Transverse colon (tissue), 4 donors: ENCODE measurements around the gene TMEM255B. TPM values are rescaled to one million over a fixed set of nuclear protein-coding genes. Genes with fewer than 3 reads are reported as not detected.
"Not testable (repeated sequence)": the region's sequence is repeated elsewhere in the genome, so short reads cannot be mapped to it uniquely, and the experiment has no call there.

Experiments used
- DNase-seq: peaks from one replicate; pipeline ENCODE4 v3.0.0-alpha.2; 2019
- H3K27ac ChIP-seq, 4 donors: fragments of 200-600 bp; sonication (generic); 2 replicates each; pipeline ENCODE4 v1.5.1; 2016 to 2018; ENCODE audit warnings: inconsistent platforms in 4 of 4
- H3K27me3 ChIP-seq: fragments of 200-600 bp; sonication (generic); 2 replicates; pipeline ENCODE4 v1.5.1; 2017; ENCODE audit warnings: inconsistent platforms
- H3K36me3 ChIP-seq, 4 donors: fragments of 200-600 bp; sonication (generic); 2 replicates each; pipeline ENCODE4 v1.5.1; 2017 to 2019; ENCODE audit warnings: inconsistent platforms in 4 of 4
- H3K4me1 ChIP-seq, 4 donors: fragments of 200-600 bp; sonication (generic); 2 replicates each; pipeline ENCODE4 v1.5.1; 2017 to 2020; ENCODE audit warnings: inconsistent platforms in 4 of 4
- H3K4me3 ChIP-seq, 4 donors: fragments of 200-600 bp; sonication (generic); 1 replicate in 1 of 4; 2 replicates in 3 of 4; pipeline versions ENCODE4 v1.5.1 to v1.6.1; 2017 to 2019; ENCODE audit warnings: inconsistent platforms in 4 of 4
- H3K9me3 ChIP-seq, 2 donors: fragments of 200-600 bp; sonication (generic); 2 replicates each; pipeline ENCODE4 v1.5.1; 2017 to 2019; ENCODE audit warnings: inconsistent platforms in 2 of 2
- EP300 ChIP-seq: sonication (generic); formaldehyde crosslinking; IDR thresholded peaks from one replicate; pipeline ENCODE4 v1.6.1; 2017; ENCODE audit warnings: antibody characterized with exemption, low read depth
- POLR2A ChIP-seq: fragments of 450-650 bp; IDR thresholded peaks from one replicate; pipeline ENCODE4 v1.6.1; 2016; ENCODE audit warnings: antibody characterized with exemption, mild to moderate bottlenecking, moderate library complexity
- POLR2AphosphoS5 ChIP-seq, 3 donors: sonication (generic); formaldehyde crosslinking; IDR thresholded peaks; one replicate each; pipeline ENCODE4 v1.6.1; 2016; ENCODE audit warnings: antibody characterized with exemption in 3 of 3
- WGBS, 2 donors: methylation state at CpG; one replicate each; pipeline ENCODE4 v1.1.5; 2018; ENCODE audit warnings: low coverage in 1 of 2; 5-methylcytosine and 5-hydroxymethylcytosine counted together
- in situ Hi-C, 4 donors: fragments of 200-750 bp; cut with MboI; loops; one replicate each; pipeline versions ENCODE4 v1.15.0 to v1.15.1; 2017; ENCODE audit warnings: low sequenced_read_pairs in 3 of 4, low pct_ligation_motif_present in 1 of 4, low pct_unique_long_range_greater_than_20kb in 1 of 4
- intact Hi-C: fragments of 100-400 bp; cut with DNase I; formaldehyde crosslinking; loops from one replicate; pipeline ENCODE4 v1.15.1; 2023; ENCODE audit warnings: low total_unique reads
- total RNA-seq, 4 donors: library from RNA; depleted of rRNA; stranded (reverse); fragments of >200 nt; gene quantifications; one replicate each; pipeline ENCODE4 v1.1.0, GENCODE V29; 2016
- TF ChIP-seq, protein P1 (sequence below), 5 experiments: fragments of 200-600 bp in 3 of 5; fragments of 450-650 bp in 2 of 5; sonication (generic) in 3 of 5; IDR thresholded peaks; 1 replicate in 2 of 5; 2 replicates in 3 of 5; pipeline ENCODE4 v1.5.1; 2016 to 2017; ENCODE audit warnings: antibody characterized with exemption in 5 of 5, inconsistent platforms in 3 of 5, mild to moderate bottlenecking in 2 of 5, moderate library complexity in 1 of 5

The TMEM255B gene
- total RNA-seq, 4 donors from 2014 or later: 0.79 to 27.7 (median 9.4) TPM

GRCh38 chr13:113825841-113826240 is 66.8 kb downstream of the TMEM255B start:
- Histone ChIP-seq H3K9me3 (no peaks in the 10 kb centered on the region), H3K4me3 (no peak overlapping the region), H3K36me3 (peaks cover 0 to 8% (median 0%) of the 10 kb centered on the region in 4 donors), H3K27ac (no peak overlapping the region), H3K27me3 (no peaks in the 10 kb centered on the region), H3K4me1 (peaks cover 6 to 9% (median 8%) of the 10 kb centered on the region in 4 donors)
- intact Hi-C loops (no loop called here), in situ Hi-C loops (loop anchor here in 1 of 4 donors (10.0 kb wide), 1 partner anchor 119 kb away; no protein-coding TSS in a partner anchor)
- TF ChIP-seq POLR2AphosphoS5 (IDR thresholded peaks at IDR 0.05): no peak
- no peak for TF ChIP-seq POLR2A
- no peak for TF ChIP-seq EP300
- TF ChIP-seq, protein P1, sequence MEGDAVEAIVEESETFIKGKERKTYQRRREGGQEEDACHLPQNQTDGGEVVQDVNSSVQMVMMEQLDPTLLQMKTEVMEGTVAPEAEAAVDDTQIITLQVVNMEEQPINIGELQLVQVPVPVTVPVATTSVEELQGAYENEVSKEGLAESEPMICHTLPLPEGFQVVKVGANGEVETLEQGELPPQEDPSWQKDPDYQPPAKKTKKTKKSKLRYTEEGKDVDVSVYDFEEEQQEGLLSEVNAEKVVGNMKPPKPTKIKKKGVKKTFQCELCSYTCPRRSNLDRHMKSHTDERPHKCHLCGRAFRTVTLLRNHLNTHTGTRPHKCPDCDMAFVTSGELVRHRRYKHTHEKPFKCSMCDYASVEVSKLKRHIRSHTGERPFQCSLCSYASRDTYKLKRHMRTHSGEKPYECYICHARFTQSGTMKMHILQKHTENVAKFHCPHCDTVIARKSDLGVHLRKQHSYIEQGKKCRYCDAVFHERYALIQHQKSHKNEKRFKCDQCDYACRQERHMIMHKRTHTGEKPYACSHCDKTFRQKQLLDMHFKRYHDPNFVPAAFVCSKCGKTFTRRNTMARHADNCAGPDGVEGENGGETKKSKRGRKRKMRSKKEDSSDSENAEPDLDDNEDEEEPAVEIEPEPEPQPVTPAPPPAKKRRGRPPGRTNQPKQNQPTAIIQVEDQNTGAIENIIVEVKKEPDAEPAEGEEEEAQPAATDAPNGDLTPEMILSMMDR (IDR thresholded peaks at IDR 0.05): no peak
- no peak for DNase-seq
- 82% methylated on average over 16 of the region's 16 CpGs; no CpG with 5 or more reads in 1 of the 2 donors for WGBS, 2 donors

GRCh38 chr13:113826446-113826845 is 67.4 kb downstream of the TMEM255B start:
- H3K27me3 ChIP-seq, H3K27ac ChIP-seq, H3K36me3 ChIP-seq, intact Hi-C loops, H3K4me1 ChIP-seq, H3K4me3 ChIP-seq, H3K9me3 ChIP-seq, DNase-seq: not testable (repeated sequence)
- WGBS, 2 donors: 82% methylated on average over 32 of the region's 35 CpGs; no CpG with 5 or more reads in 1 of the 2 donors
- in situ Hi-C loops: loop anchor here in 1 of 4 donors (10.0 kb wide), 1 partner anchor 118 kb away; no protein-coding TSS in a partner anchor

DNA sequence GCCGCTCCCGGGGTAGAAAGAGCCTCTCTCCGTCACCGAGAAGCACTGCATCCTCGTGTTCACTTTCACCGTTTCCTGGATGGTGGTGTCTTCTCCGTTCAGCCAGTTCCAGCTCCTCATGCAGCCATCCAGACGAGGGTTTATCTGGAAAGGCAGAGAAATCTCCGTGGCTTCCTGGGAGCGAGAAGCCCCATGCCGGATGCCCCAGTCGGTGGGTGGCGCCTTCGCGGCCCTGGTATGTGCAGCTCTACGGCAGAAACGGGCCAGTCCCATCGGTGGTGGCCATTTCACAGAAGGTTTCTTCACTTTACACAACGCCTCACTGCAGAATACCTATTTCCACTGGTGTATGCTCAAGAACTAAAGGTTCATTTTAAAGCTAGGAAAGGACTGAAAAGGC is 68.0 kb downstream of the TMEM255B start:
- Histone ChIP-seq H3K4me1 (peaks cover 0 to 1% (median under 1%) of the 10 kb centered on the region in 4 donors), H3K27ac (no peak overlapping the region), H3K4me3 (no peak overlapping the region), H3K36me3 (peaks cover 0 to 8% (median 0%) of the 10 kb centered on the region in 4 donors), H3K27me3 (no peaks in the 10 kb centered on the region), H3K9me3 (no peaks in the 10 kb centered on the region)
- no peak for DNase-seq
- in situ Hi-C loops: loop anchor here in 1 of 4 donors (10.0 kb wide), 1 partner anchor 118 kb away; no protein-coding TSS in a partner anchor
- intact Hi-C loops: no loop called here
- TF ChIP-seq POLR2AphosphoS5 (IDR thresholded peaks at IDR 0.05) (no peak), POLR2A (no peak), EP300 (no peak)
- TF ChIP-seq, protein P1 (IDR thresholded peaks at IDR 0.05): no peak
- 95 to 97% methylated on average over 10 to 19 of the region's 19 CpGs for WGBS, 2 donors

DNA sequence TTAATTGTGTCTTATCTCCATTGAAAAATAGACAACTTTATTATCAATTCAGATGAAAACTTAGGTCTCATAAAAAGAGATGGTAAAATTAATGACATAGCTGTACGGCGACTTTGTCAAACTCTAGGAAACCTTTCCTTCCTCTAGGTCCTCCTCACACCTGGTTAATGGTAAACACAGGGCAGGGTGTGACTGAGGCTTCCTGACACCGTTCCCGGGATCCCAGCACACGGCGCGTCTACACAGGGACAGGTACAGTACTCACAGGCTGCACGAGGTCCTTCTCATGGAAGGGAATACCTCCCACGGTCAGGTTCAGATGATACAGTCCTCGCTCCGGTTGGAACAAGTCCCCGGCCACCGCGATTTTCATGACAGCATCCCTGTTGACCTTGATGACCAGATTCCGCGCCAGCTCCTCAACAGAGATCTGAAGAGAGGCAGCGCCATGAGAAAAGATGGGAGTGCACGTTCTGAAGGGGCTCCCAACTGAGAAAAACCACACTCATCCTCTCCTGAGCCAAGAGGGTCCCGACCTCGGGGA is 69.3 kb downstream of the TMEM255B start:
- Histone ChIP-seq H3K4me3 (no peak overlapping the region), H3K36me3 (peaks cover 0 to 12% (median 0%) of the 10 kb centered on the region in 4 donors), H3K9me3 (no peaks in the 10 kb centered on the region), H3K27me3 (no peaks in the 10 kb centered on the region), H3K4me1 (no peaks in the 10 kb centered on the region), H3K27ac (no peak overlapping the region)
- TF ChIP-seq POLR2AphosphoS5 (IDR thresholded peaks at IDR 0.05) (no peak), EP300 (no peak), POLR2A (no peak)
- TF ChIP-seq, protein P1 (IDR thresholded peaks at IDR 0.05): no peak
- no peak for DNase-seq
- intact Hi-C loops: no loop called here
- in situ Hi-C loops: loop anchor here in 1 of 4 donors (10.0 kb wide), 1 partner anchor 116 kb away; no protein-coding TSS in a partner anchor
- 60 to 96% methylated on average over 1 to 20 of the region's 20 CpGs for WGBS, 2 donors

- H3K27ac ChIP-seq, H3K27me3 ChIP-seq, H3K4me1 ChIP-seq, in situ Hi-C loops, intact Hi-C loops, H3K4me3 ChIP-seq, H3K9me3 ChIP-seq, DNase-seq: not testable (repeated sequence)
- WGBS, 2 donors: 84% methylated on average over 9 of the region's 22 CpGs; no CpG with 5 or more reads in 1 of the 2 donors
- peaks cover 0 to 13% (median 4%) of the 10 kb centered on the region in 4 donors for H3K36me3 ChIP-seq
These were observed 71.5 kb downstream of the TMEM255B start for GRCh38 chr13:113830426-113830950.
